GM21367 (cell line): ENCODE data around the gene PRRT1B.
"Not testable (repeated sequence)": the region's sequence is repeated elsewhere in the genome, so short reads cannot be mapped to it uniquely, and the experiment has no call there.

Experiments
- ATAC-seq: cut with Tn5 transposase; IDR thresholded peaks from one replicate; pipeline ENCODE4 v1.9.1; 2021; ENCODE audit not compliant: unreplicated experiment

PRRT1B gene

GRCh38 chr9:131545003-131545785, at the start of gene PRRT1B:
TSS of gene PRRT1B (plus strand) at chr9:131545523. CDS start at chr9:131545616, 93 bp downstream.
- no peak for ATAC-seq

- no peak for ATAC-seq
Observed at GRCh38 chr9:131495785-131496184, 49.5 kb upstream of the PRRT1B start.

- ATAC-seq = no peak
Observed at GRCh38 chr9:131496844-131497405, 48.4 kb upstream of the PRRT1B start.

GRCh38 chr9:131499254-131499767, 46.0 kb upstream of the PRRT1B start:
- ATAC-seq = no peak

- no peak for ATAC-seq
Observed at GRCh38 chr9:131500377-131500776, 44.9 kb upstream of the PRRT1B start.

- ATAC-seq = no peak
Observed at GRCh38 chr9:131500939-131501541, 44.3 kb upstream of the PRRT1B start.

- ATAC-seq = peak; percentile 69
Observed at GRCh38 chr9:131502781-131503625, 42.3 kb upstream of the PRRT1B start, which contains the start of gene POMT1. TSS of gene POMT1 (plus strand) at chr9:131502918. CDS start at chr9:131504219, 1,301 bp downstream.

GRCh38 chr9:131503626-131504465, 41.5 kb upstream of the PRRT1B start:
- ATAC-seq = no peak

- no peak for ATAC-seq
Observed at GRCh38 chr9:131505012-131505411, 40.3 kb upstream of the PRRT1B start.

GRCh38 chr9:131511416-131511815, 33.9 kb upstream of the PRRT1B start:
- no peak for ATAC-seq

GRCh38 chr9:131511880-131512279, 33.4 kb upstream of the PRRT1B start:
- ATAC-seq = no peak

GRCh38 chr9:131513177-131513576, 32.1 kb upstream of the PRRT1B start:
- no peak for ATAC-seq

GRCh38 chr9:131515559-131516031, 29.7 kb upstream of the PRRT1B start:
- ATAC-seq = not testable (repeated sequence)

GRCh38 chr9:131516100-131516499, 29.2 kb upstream of the PRRT1B start:
- no peak for ATAC-seq

GRCh38 chr9:131516930-131517329, 28.4 kb upstream of the PRRT1B start:
- no peak for ATAC-seq

- ATAC-seq = no peak
Observed at GRCh38 chr9:131517761-131518190, 27.5 kb upstream of the PRRT1B start.

GRCh38 chr9:131518553-131518952, 26.8 kb upstream of the PRRT1B start:
- no peak for ATAC-seq

- ATAC-seq = no peak
Observed at GRCh38 chr9:131520503-131520902, 24.8 kb upstream of the PRRT1B start.

GRCh38 chr9:131521203-131521602, 24.1 kb upstream of the PRRT1B start:
- ATAC-seq = no peak

GRCh38 chr9:131521822-131522221, 23.5 kb upstream of the PRRT1B start:
- no peak for ATAC-seq
